GM18870 (cell line): ENCODE results near the gene PARD3B.

Source experiments
- ATAC-seq: cut with Tn5 transposase; IDR thresholded peaks from one replicate; pipeline ENCODE4 v1.9.1; 2021; ENCODE audit warnings: moderate library complexity; ENCODE audit not compliant: unreplicated experiment

PARD3B gene

DNA sequence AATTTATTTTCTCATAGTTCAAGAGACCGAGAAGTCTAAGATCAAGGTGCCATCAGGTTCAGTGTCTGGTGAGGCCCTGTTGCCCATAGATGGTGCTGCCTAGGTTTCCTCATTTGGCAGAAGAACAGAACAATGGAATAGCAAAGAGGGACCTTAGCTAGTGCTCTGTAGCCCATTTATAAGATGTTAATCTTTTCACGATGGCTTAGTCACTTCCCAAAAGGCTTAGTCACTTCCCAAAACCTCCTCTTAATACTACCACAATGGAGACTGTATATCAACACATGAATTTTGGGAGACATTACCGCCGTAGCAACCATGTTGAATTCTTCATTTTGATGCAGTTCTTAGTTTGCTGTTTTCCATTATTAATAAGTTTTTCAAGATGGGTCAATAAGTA, 890.7 kb downstream of the PARD3B start:
- no peak for ATAC-seq

DNA sequence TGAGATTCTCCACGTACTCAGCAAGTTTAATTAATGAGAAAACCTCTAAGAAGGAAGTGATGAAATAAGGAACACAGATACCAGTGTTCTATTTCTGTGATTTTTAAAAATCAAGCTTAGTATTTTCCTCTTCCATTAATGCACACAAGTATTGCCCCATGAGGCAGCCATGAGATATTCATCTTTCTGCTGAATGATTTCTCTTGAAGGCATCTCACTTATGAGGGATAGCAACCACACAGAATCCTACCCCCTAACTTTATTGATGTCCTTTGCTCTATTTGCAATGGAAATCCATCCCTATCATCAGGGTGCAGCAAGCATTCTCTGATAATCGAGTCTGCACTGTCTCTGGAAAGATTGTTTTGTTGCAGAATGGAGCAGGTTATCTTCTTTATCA, 893.0 kb downstream of the PARD3B start:
- ATAC-seq = no peak

DNA sequence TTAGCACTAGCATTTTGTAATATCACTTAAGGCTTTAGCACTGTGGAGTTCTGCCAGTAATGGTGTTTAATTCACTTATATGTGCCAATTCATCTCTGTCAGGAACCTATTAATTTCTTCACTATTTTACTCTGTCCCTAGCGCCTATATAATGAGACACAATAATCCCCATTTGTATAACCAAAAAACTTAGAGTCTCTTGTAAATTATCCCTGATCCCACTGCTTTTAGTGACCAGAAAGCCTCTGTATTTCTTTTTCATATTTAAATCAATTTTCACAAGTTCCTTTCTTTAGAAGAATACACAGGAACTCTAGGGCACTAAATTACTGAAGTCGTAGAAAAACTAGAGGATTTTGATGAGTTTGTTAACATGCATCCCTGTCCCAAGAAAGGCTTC, 894.3 kb downstream of the PARD3B start:
- no peak for ATAC-seq

DNA sequence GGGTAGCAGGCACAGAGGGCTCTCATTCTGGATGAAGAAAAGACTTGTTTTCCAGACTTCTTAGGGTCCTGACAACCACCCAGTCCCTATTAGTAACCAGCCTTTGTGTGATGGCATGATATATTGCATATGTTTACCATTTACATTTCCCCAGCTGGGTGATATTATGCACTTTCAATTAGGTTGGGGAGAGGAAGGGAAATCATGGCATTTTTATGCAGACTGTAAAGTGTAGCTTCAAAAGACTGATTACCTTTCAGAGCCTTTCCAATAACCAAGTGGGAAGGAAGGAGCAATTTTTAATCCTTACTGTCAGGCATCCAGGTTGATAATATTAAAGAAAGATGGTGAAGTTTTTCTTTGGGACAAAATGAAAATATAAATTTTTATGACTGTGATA, 896.2 kb downstream of the PARD3B start:
- ATAC-seq = no peak

DNA sequence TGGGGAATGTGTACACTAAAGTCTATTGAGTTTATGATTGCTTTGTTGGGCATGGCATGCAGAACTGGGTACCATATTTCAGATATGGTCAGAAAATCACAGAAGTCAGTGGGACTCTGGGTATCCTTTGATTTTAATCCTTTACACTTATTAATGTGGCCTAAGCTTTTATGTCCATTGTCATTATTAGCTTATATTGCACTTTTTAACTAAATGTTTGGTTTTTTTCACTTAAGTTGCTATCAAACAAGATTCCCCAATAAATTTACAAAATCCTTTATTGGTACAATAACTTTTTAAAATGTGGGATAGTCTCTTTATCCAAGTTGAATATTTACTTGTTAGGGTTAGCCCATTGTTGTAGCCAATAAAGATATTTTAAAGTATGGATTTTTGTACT, 902.9 kb downstream of the PARD3B start:
- ATAC-seq = no peak

DNA sequence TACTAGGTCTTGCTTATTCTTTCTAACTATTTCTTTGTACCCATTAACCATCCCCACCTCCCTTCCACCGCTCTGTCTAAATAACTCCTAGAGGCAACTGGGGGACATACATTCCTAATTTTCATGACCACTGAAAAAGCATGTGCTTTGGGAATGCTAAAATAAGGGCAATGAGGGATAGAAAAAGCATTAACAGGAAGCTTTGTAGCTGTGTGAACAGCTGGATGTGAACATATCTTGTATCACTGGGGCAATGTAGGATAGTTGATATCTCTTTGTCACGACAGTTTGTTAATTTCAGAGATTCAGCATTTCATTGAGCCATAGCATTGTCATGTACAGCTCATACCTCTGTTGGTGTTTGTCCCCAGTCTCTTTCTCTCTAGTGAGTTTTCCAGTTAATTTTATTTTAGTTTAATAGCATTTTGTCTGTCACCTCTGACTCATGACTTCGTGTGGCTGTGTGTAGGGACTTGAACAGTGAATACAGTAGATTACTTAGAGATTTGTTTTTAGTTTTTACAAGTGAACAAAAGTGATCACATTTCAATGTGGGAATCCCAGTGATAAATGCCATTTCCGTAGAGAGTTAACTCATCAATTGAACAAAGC, 906.7 kb downstream of the PARD3B start:
- ATAC-seq = no peak

DNA sequence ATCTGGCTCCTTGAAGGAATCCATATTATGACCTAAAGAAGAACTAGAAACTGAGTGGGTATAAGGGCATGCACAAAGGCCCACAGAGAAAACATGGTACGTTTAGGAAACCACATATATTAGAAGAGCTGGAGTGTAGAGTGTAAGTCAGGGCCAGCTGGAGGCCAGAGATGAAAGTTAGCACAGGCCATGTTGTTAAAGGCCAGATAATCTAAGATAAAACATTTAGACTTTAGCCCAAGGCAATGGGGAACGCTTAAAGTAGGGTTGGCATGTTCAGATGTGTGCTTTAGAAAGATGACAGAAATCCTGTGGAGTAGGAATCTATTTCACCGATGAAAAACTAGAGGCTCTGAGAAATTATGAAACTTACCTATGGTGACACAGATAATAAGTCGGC, 907.9 kb downstream of the PARD3B start:
- ATAC-seq = no peak

DNA sequence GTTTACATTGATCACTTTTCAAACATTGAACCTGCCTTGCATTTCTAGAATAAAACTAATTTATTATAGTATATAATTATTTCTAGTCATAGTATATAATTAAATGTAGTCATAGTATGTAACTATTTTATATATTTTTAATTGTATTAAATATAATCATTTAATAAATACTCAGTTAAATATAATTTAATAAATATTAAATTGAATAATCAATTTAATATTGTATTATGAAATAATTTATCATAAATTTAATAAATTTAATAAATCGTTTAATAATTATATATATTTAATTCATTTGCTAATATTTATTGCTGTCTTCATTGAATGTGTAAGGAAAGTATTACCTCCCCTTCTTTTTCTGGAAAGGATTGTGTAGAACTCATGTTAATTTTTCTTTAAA, 911.4 kb downstream of the PARD3B start:
- ATAC-seq = no peak

DNA sequence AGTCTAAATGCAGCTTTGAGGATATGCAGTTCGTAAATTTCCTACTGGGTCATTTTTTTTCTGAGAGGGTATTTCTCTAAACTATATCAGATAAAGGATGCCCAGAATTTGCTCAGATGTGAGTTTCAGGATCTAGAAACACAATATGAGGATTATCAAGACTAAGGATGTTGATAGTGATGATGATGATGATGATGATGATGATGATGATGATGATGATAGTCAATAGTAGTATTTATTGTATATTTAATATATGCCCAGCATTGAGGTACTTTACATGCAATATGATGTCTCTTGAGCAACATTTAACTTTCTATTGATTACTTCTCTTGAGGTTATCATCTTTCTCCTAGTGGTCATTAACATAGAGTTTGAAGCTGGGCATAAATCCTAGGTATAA, 914.9 kb downstream of the PARD3B start:
- no peak for ATAC-seq

DNA sequence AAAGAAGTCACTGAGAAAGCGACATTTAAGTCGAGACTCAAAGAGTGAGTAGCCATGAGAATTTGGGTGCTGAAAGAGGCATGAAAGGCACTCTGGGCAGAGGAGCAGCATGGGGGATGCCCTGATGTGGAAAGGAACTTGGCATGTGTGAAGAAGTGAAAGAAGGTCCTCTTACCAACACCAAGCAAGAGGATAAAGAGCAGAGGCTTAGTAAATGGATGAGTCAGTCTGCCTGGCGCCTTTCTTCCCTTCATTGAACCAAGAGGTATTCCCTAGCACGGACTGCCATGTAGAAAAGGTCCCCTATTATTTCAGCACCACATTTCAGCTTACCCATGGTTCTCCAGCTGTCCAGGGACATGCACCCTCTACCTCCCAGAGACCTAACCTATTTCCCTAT, 915.9 kb downstream of the PARD3B start:
- ATAC-seq = peak; percentile 43

DNA sequence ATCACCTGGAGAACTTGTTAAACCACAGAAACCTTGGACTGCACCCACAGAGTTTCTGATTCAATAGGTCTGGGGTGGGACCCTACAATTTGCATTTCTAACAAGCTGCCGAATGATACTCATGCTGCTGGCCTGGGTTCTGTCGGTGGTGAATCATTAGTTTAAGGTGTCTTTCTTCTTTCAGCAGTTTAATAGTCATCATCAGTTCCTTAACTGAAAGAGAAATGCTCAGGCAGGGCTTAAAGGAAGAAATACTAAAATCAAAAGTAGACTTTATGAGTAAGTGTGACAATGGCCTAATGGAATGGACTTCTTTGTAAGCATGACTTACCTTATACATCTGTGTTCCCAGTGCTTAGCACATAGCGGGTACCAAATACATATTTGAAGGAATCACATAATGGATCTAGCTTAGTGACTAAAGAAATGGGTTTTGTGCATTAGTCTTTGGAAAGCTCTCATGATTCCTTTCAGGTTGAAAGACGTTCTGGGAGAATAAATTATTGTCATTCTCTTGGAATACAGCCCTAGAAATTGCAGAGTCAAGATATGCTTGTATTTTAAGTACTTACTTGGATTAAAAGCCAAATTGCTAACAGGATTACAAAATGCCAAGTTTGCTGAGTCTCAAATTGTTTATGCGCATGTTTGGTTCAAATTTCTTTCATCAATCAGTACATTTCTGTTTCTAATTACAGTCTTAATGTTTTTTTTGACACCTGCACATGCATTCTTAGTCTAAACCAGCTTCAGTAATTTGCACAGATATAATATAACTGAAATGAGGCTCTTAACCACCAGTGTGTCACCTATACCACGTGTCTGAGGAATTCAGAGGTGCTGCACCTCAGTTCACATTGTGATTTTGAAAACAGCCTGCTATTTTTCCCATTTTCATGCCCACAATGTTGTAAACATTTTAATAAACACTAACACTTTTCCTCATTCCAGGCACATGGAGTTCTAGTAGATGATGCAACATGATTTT, 916.7 kb downstream of the PARD3B start:
- peak; percentile 70 for ATAC-seq

DNA sequence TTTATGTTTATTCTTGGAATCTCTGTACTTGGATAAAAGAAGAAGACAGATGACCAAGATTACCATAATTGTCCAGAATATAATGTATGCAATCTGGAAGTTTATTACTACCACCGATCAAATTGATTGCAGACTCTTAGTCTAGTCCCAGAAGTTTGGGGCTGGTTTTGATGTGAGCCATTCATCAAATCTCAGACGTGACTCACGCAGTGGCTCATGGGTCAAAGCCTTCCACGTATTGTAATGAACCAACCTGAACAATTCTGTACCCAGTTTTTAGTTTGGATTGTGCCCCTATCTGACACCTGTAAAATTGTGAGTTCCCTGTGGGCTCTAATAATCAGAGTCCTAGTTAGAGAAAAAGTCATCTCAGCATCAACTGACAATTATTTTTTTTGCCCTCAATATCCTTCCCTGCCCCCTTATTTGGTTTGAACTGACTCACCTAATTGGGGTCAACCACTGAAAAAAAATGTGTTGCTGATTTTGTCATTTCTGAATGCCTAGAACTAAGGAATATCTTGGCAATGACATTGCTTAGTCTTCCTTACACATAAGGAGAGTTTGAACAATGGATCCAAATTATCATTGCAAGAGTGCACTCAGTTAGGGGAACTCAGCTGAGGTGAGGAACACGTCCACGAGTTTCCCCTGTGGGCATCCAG, 917.5 kb downstream of the PARD3B start:
- no peak for ATAC-seq

DNA sequence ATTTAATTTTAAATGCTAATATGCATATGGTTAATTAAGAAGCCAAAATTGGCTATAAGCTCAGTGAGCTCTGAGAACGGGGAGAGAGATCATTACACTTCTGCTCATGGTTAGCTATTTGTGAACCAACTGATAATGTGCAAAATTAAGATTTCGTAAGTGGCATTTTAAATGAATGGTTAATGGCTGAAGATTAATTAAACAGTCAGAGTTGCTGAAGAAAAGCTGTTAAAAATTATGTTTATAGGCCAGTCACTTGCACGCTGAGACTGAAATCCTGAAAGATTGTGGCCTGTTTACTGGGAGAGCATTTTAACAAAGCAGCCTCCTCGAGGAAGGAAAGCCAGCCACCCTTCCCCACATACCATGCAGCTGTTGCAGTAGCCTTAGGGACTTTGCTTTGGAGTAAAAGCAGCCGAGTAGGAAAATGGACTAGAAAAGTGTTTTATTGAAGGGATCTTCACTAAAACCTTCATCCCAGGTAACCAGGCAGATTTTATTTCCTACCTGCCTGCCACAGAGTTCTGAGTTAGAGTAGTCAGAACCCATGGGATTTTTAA, 918.3 kb downstream of the PARD3B start:
- no peak for ATAC-seq

DNA sequence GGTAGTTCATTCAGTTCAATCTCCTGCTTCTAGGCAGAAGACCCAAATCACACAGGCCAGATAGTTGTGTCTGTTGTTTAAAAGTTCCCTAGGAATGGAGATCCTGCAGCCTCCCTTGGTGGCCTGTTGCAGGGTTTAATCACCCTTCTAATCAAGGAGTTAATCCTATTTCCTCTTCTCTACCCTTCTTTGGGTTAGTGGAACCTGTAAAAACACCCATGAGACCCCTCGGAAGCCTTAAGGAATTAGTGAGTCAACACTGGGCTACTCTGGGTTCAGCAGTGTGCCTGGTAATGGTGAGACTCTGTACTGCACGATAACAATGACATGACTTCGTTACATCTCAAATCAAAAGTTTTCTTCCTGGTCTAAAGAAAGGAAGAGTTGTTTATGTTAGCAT, 919.4 kb downstream of the PARD3B start:
- ATAC-seq = no peak

DNA sequence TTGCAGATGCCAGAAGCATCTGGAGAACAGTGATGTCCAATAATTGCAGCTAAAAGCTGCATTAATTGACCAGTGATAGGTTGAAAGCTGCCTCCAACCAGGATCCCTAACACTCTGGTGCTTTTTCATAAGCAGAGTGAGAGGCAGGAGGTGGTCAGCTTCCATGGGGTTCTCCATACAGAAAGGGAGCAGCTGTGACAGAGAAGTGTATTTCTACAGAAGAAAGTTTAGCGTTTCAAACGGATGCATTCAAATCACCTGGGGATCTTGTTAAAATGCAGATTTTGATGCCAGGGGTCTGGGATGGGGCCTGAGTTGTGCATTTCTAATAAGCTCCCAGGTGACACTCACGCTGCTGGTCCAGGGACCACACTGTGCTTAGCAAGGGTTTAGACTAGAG, 920.5 kb downstream of the PARD3B start:
- no peak for ATAC-seq

DNA sequence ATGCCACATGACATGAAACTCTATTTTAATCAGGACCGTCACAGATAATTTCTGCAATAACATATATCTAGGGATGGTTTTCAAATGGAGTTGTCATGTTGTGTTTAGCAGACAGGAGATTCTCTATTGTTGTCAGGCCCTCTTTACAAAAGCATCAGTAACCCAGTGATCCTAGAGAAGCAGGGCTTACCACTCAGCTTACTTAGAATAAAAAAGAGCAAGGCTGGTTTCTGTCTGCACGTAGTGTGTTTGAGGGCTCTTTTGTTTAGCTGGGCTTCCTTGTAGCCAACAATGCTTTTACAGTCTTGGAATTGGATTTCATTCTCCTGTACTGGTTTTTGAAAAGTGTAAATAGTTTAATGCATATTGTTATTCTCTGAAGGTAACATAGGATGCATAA, 926.5 kb downstream of the PARD3B start:
- ATAC-seq = no peak

DNA sequence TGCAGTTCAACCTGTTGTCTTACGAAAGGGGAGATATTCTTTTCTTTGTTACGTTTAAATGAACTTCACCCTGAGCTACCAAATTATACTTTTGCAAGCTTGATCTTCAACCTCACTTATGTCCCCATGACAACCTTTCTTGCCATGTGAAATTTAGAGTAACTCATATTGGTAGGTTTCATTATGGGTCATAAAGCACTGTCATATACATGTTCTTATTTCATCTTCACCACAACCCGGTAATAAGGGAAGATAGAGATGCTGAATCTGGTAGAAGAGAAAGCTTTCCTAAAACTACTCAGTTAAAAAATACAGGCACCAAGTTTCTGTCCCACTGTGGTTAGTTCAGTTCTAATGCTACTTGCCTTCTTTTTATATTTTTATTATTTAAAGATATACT, 928.5 kb downstream of the PARD3B start:
- no peak for ATAC-seq

DNA sequence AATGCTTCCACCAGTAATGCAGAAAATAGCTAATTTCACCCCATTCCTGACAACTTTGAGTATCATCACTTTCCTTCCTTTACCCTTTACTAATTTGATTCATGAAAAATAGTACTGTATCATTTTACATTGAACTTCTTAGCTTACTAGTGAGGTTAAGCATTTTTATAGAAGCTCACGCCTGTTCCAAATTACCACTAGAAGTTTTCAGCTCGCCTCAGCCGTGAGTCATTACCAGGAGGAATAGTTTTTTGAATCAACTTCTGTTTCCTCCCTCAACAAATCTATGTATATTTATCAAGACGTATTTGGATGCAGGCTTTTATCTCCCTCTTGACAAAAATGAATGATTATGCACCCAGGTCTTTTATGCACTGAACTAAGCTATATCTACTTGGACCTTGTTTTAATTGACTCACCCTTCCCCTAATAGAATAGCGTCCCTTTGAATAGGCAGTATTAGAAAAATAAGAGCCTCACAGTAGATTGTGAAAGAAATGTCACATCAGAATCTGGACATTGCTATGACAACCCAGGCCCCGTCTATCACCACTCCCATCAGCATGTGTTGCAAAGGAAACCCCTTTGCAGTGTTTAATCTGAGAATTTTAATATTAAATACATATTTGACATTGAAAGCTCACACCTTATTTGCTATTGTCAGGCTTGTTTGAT, 929.6 kb downstream of the PARD3B start:
- ATAC-seq = no peak

DNA sequence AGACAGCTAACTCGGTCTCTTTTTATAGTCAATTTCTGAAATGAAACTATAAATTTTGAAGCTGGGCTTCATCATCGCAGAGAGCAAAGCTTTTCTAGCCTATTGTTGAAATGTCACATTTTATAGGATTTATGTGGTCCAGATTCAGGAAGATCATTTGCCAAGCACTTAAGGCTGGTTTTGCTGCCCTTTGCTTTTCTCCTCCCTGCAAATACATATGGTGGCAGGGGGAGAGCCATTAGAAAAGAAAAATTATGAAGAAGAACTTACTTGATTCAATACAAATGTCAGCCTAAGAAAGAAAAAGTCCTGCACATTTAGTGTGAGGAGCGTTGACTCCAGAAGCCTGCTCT, 930.1 kb downstream of the PARD3B start:
- ATAC-seq = no peak

DNA sequence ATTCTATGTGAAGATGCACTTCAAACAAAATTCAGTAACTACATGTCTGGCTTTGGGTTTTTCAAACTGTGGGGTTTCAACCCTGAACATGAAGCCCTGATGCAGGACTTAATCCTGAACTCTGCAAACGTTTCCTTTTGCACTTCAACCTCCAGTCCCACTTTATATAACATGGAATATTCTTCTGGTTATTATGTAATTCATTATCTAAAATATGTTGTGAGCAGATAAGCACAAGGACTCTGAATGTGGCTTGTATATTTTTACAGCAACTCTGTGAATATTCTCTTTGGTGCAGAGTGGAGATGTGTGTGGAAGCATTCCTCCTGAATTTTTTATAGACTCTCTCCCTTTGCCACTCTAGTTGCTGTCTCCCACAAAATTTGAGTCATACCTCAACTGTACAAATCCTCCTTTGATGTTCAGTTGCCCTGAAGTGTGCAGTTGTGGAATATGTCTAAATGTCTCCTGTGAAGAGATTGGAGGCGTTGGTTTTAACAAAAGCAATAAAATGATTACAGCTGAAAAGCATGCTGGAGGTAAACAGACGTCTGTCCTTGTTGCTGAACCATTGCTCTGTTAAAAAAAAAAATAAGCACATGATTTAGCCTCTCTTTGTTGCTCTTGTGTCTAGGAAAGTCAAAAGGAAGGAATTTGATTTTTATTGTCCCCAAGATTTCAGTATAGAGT, 931.9 kb downstream of the PARD3B start:
- ATAC-seq = no peak

DNA sequence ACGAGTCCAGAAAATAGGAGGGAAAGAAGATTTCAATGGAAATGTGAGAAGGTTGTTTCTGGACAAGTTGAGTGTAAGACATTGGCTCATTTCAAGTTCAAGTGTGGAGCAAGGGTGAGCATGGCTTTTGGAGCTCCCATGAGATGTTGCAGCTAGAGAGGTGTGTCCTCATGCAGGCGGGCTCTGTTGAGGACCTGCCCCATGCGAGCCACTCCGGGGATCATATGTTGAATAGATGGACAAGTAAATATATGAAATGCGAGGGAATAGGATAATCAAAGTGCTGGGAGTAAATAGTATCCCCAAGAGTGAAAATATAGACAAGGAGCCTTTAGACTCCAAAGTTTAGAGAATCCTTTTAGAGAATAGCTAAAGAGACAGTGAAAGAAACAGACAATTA, 936.6 kb downstream of the PARD3B start:
- ATAC-seq = no peak
